ENCODE measurements around the gene ETAA1.

ETAA1 gene

GRCh38 chr2:67397143-67397986 lies at the start of gene ETAA1:
TSS of gene ETAA1 (plus strand) at chr2:67397333. CDS start at chr2:67397449, 116 bp downstream.
- peak within 1 kb of the TSS; percentile 91 for H3K4me3 ChIP-seq (ENCODE audit: low read length)
- H3K27ac ChIP-seq (ENCODE audit: low read depth, low read length), result peak within 1 kb of the TSS; percentile 91
- H3K4me1 ChIP-seq (ENCODE audit: control insufficient read depth, insufficient read depth, low read length), result peaks cover 3% of the 10 kb centered on the region
- H3K36me3 ChIP-seq (ENCODE audit: control insufficient read depth, insufficient read depth, low read length), result no peaks in the 10 kb centered on the region
- H3K9ac ChIP-seq (ENCODE audit: low read length), result peak within 1 kb of the TSS; percentile 82
- no peaks in the 10 kb centered on the region for H3K27me3 ChIP-seq (ENCODE audit: control insufficient read depth, insufficient read depth, low read length)

GRCh38 chr2:67366832-67367412 lies 30.2 kb upstream of the ETAA1 start:
- Histone ChIP-seq H3K27me3 (ENCODE audit: control insufficient read depth, insufficient read depth, low read length) (no peaks in the 10 kb centered on the region), H3K4me3 (ENCODE audit: low read length) (no peak overlapping the region), H3K4me1 (ENCODE audit: control insufficient read depth, insufficient read depth, low read length) (no peaks in the 10 kb centered on the region), H3K9ac (ENCODE audit: low read length) (no peak overlapping the region), H3K36me3 (ENCODE audit: control insufficient read depth, insufficient read depth, low read length) (no peaks in the 10 kb centered on the region), H3K27ac (ENCODE audit: low read depth, low read length) (no peak overlapping the region)

GRCh38 chr2:67374481-67374880 lies 22.7 kb upstream of the ETAA1 start:
- H3K27me3 ChIP-seq (ENCODE audit: control insufficient read depth, insufficient read depth, low read length), result no peaks in the 10 kb centered on the region
- H3K9ac ChIP-seq (ENCODE audit: low read length), result no peak overlapping the region
- peaks cover 4% of the 10 kb centered on the region for H3K4me1 ChIP-seq (ENCODE audit: control insufficient read depth, insufficient read depth, low read length)
- no peak overlapping the region for H3K27ac ChIP-seq (ENCODE audit: low read depth, low read length)
- H3K36me3 ChIP-seq (ENCODE audit: control insufficient read depth, insufficient read depth, low read length), result no peaks in the 10 kb centered on the region
- no peak overlapping the region for H3K4me3 ChIP-seq (ENCODE audit: low read length)

- Histone ChIP-seq H3K36me3 (ENCODE audit: control insufficient read depth, insufficient read depth, low read length) (no peaks in the 10 kb centered on the region), H3K27ac (ENCODE audit: low read depth, low read length) (no peak overlapping the region), H3K4me1 (ENCODE audit: control insufficient read depth, insufficient read depth, low read length) (peaks cover 4% of the 10 kb centered on the region), H3K27me3 (ENCODE audit: control insufficient read depth, insufficient read depth, low read length) (no peaks in the 10 kb centered on the region), H3K4me3 (ENCODE audit: low read length) (no peak overlapping the region), H3K9ac (ENCODE audit: low read length) (no peak overlapping the region)
Observed at GRCh38 chr2:67374949-67375348, 22.2 kb upstream of the ETAA1 start.

- Histone ChIP-seq H3K4me1 (ENCODE audit: control insufficient read depth, insufficient read depth, low read length) (peaks cover 4% of the 10 kb centered on the region), H3K4me3 (ENCODE audit: low read length) (no peak overlapping the region), H3K36me3 (ENCODE audit: control insufficient read depth, insufficient read depth, low read length) (no peaks in the 10 kb centered on the region), H3K27me3 (ENCODE audit: control insufficient read depth, insufficient read depth, low read length) (no peaks in the 10 kb centered on the region), H3K9ac (ENCODE audit: low read length) (no peak overlapping the region), H3K27ac (ENCODE audit: low read depth, low read length) (no peak overlapping the region)
Observed at GRCh38 chr2:67378555-67378954, 18.6 kb upstream of the ETAA1 start.

- Histone ChIP-seq H3K27me3 (ENCODE audit: control insufficient read depth, insufficient read depth, low read length) (no peaks in the 10 kb centered on the region), H3K4me1 (ENCODE audit: control insufficient read depth, insufficient read depth, low read length) (peaks cover 4% of the 10 kb centered on the region)
Observed at GRCh38 chr2:67379048-67379447, 18.1 kb upstream of the ETAA1 start.

GRCh38 chr2:67384123-67384822 lies 12.9 kb upstream of the ETAA1 start:
- H3K27ac ChIP-seq (ENCODE audit: low read depth, low read length), result no peak overlapping the region
- H3K4me3 ChIP-seq (ENCODE audit: low read length), result no peak overlapping the region
- H3K36me3 ChIP-seq (ENCODE audit: control insufficient read depth, insufficient read depth, low read length), result no peaks in the 10 kb centered on the region
- H3K9ac ChIP-seq (ENCODE audit: low read length), result no peak overlapping the region
- no peaks in the 10 kb centered on the region for H3K27me3 ChIP-seq (ENCODE audit: control insufficient read depth, insufficient read depth, low read length)
- peaks cover 4% of the 10 kb centered on the region for H3K4me1 ChIP-seq (ENCODE audit: control insufficient read depth, insufficient read depth, low read length)

More at GRCh38 chr2:67379048-67379447, 18.1 kb upstream of the ETAA1 start:
- Histone ChIP-seq H3K4me3 (ENCODE audit: low read length) (no peak overlapping the region), H3K27ac (ENCODE audit: low read depth, low read length) (no peak overlapping the region), H3K36me3 (ENCODE audit: control insufficient read depth, insufficient read depth, low read length) (no peaks in the 10 kb centered on the region), H3K9ac (ENCODE audit: low read length) (no peak overlapping the region)

GRCh38 chr2:67388680-67389079 lies 8.5 kb upstream of the ETAA1 start:
- H3K27ac ChIP-seq (ENCODE audit: low read depth, low read length), result peak overlapping the region; percentile 8
- peaks cover 7% of the 10 kb centered on the region for H3K4me1 ChIP-seq (ENCODE audit: control insufficient read depth, insufficient read depth, low read length)
- H3K4me3 ChIP-seq (ENCODE audit: low read length), result no peak overlapping the region
- no peak overlapping the region for H3K9ac ChIP-seq (ENCODE audit: low read length)
- H3K36me3 ChIP-seq (ENCODE audit: control insufficient read depth, insufficient read depth, low read length), result no peaks in the 10 kb centered on the region
- no peaks in the 10 kb centered on the region for H3K27me3 ChIP-seq (ENCODE audit: control insufficient read depth, insufficient read depth, low read length)

- Histone ChIP-seq H3K36me3 (ENCODE audit: control insufficient read depth, insufficient read depth, low read length) (no peaks in the 10 kb centered on the region), H3K27me3 (ENCODE audit: control insufficient read depth, insufficient read depth, low read length) (no peaks in the 10 kb centered on the region), H3K4me3 (ENCODE audit: low read length) (no peak overlapping the region), H3K9ac (ENCODE audit: low read length) (no peak overlapping the region), H3K27ac (ENCODE audit: low read depth, low read length) (peak overlapping the region; percentile 8), H3K4me1 (ENCODE audit: control insufficient read depth, insufficient read depth, low read length) (peaks cover 7% of the 10 kb centered on the region)
Observed at GRCh38 chr2:67389286-67389685, 7.8 kb upstream of the ETAA1 start.

- Histone ChIP-seq H3K9ac (ENCODE audit: low read length) (no peak overlapping the region), H3K27me3 (ENCODE audit: control insufficient read depth, insufficient read depth, low read length) (no peaks in the 10 kb centered on the region), H3K4me1 (ENCODE audit: control insufficient read depth, insufficient read depth, low read length) (peaks cover 7% of the 10 kb centered on the region), H3K36me3 (ENCODE audit: control insufficient read depth, insufficient read depth, low read length) (no peaks in the 10 kb centered on the region), H3K4me3 (ENCODE audit: low read length) (no peak overlapping the region), H3K27ac (ENCODE audit: low read depth, low read length) (no peak overlapping the region)
Observed at GRCh38 chr2:67389788-67390187, 7.3 kb upstream of the ETAA1 start.

- no peak overlapping the region for H3K27ac ChIP-seq (ENCODE audit: low read depth, low read length)
- H3K4me3 ChIP-seq (ENCODE audit: low read length), result no peak overlapping the region
- H3K4me1 ChIP-seq (ENCODE audit: control insufficient read depth, insufficient read depth, low read length), result peaks cover 7% of the 10 kb centered on the region
- H3K9ac ChIP-seq (ENCODE audit: low read length), result no peak overlapping the region
- no peaks in the 10 kb centered on the region for H3K36me3 ChIP-seq (ENCODE audit: control insufficient read depth, insufficient read depth, low read length)
- no peaks in the 10 kb centered on the region for H3K27me3 ChIP-seq (ENCODE audit: control insufficient read depth, insufficient read depth, low read length)
Observed at GRCh38 chr2:67393237-67393636, 3.9 kb upstream of the ETAA1 start.

GRCh38 chr2:67394734-67395133 lies 2.4 kb upstream of the ETAA1 start:
- H3K9ac ChIP-seq (ENCODE audit: low read length), result no peak overlapping the region

More at GRCh38 chr2:67394734-67395133, 2.4 kb upstream of the ETAA1 start:
- Histone ChIP-seq H3K4me1 (ENCODE audit: control insufficient read depth, insufficient read depth, low read length) (no peaks in the 10 kb centered on the region), H3K36me3 (ENCODE audit: control insufficient read depth, insufficient read depth, low read length) (no peaks in the 10 kb centered on the region), H3K27ac (ENCODE audit: low read depth, low read length) (no peak overlapping the region), H3K4me3 (ENCODE audit: low read length) (no peak overlapping the region), H3K27me3 (ENCODE audit: control insufficient read depth, insufficient read depth, low read length) (no peaks in the 10 kb centered on the region)
